Measurements from ENCODE around the gene FAM180A. TPM values are rescaled to one million over a fixed set of nuclear protein-coding genes. Genes with fewer than 3 reads are reported as not detected.
"Not testable (repeated sequence)": the region's sequence is repeated elsewhere in the genome, so short reads cannot be mapped to it uniquely, and the experiment has no call there.

FAM180A gene
- polyA plus RNA-seq, 3 donors from 2014 or later: not detected

DNA sequence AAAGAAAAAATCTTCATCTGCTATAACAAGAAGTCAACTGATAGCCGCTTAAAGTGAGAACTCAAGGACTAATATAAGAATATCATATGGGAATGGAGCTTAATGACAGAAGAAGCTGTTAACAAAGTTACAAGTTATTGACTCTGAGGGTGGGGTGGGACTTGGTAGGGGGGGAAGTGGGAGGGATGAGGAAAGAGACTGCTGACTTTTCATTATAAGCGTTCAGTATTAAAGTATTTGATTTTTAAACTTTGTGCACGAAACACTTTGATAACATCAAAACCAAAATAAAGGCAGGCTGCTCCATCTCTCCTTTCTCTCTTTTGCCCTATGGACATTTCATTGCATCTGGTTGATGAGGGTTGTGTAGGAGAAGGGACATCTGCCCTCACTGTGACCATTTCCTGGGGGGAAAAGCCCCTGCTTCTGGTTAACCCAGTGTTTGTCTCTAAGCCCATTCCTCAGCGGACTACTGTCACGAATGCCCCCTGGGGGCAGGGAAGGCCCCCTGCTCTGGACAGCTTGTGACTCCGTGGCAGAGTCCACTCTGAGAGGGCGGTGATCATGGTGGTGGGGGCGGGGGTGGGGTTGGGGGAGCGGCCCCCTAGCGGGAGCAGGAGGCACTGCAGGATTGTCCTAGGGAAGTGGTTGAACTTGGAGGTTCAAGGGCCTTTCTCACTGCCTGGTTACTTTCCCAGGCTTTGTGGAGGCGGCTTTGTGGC, 38.0 kb downstream of the FAM180A start:
- Mint-ChIP-seq H3K36me3 (no peaks in the 10 kb centered on the region), H3K4me1 (no peaks in the 10 kb centered on the region), H3K27ac (no peak overlapping the region), H3K4me3 (no peak overlapping the region), H3K27me3 (ENCODE audit: low read depth in 3 of 3) (peaks cover 0 to 2% (median 2%) of the 10 kb centered on the region in 3 donors), H3K9me3 (no peaks in the 10 kb centered on the region)
- DNase-seq: peak in 1 of 3 donors; percentile 6

DNA sequence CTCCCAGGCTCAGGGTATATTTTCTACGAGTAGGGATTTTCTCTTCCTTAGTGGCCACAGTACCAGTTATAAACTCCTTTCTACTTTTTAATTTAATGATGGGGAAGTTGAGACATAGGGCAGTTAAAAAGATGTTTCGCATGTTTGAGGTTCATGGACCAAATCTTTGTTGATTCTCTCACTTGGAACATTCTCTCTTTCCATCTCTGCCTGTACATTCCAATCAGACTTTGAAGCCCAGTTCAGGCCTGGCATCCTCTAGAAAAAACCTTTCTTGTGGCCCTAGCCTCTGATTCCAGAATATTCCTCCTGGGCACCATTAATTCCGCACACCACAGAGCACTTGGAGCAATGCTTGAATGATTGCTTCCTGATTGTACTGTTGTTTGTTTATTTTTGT, 39.1 kb downstream of the FAM180A start:
- Mint-ChIP-seq H3K9me3 (no peaks in the 10 kb centered on the region), H3K27ac (no peak overlapping the region), H3K4me1 (no peaks in the 10 kb centered on the region), H3K36me3 (peaks cover 0 to 3% (median 0%) of the 10 kb centered on the region in 3 donors), H3K4me3 (no peak overlapping the region), H3K27me3 (ENCODE audit: low read depth in 3 of 3) (peaks cover 0 to 2% (median 2%) of the 10 kb centered on the region in 3 donors)
- DNase-seq: no peak

DNA sequence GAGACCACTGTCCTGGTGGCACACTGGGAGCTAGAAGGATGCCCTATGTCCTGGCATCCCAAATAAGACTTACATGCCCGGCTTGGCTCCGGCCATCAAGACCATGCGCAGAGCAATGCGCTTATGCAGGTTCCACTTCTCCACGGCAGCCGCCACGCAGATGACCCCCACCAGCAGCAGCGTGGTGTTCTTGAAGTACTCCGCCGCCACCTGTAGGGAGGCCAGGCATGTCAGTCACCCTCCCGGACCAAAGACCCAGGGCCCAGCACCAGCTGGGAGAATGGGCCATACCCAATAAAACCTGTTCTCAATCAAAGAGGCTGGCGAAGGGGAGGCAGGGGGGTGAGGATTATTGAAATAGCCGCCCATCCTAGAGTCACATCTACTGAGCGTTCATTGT, 40.6 kb downstream of the FAM180A start:
- DNase-seq: no peak
- Mint-ChIP-seq H3K36me3 (peaks cover 0 to 3% (median 0%) of the 10 kb centered on the region in 3 donors), H3K27me3 (ENCODE audit: low read depth in 3 of 3) (peaks cover 0 to 2% (median 0%) of the 10 kb centered on the region in 3 donors), H3K27ac (no peak overlapping the region), H3K9me3 (no peaks in the 10 kb centered on the region), H3K4me1 (no peaks in the 10 kb centered on the region), H3K4me3 (no peak overlapping the region)

GRCh38 chr7:135707570-135707966, 41.0 kb downstream of the FAM180A start:
- H3K4me1 Mint-ChIP-seq: no peaks in the 10 kb centered on the region
- H3K27me3 Mint-ChIP-seq (ENCODE audit: low read depth in 3 of 3): peaks cover 0 to 2% (median 0%) of the 10 kb centered on the region in 3 donors
- no peak overlapping the region for H3K27ac Mint-ChIP-seq
- H3K9me3 Mint-ChIP-seq: no peaks in the 10 kb centered on the region
- DNase-seq: no peak
- H3K4me3 Mint-ChIP-seq: no peak overlapping the region
- H3K36me3 Mint-ChIP-seq: peaks cover 0 to 3% (median 0%) of the 10 kb centered on the region in 3 donors

- Mint-ChIP-seq H3K27me3 (ENCODE audit: low read depth in 3 of 3) (peaks cover 0 to under 1% (median 0%) of the 10 kb centered on the region in 3 donors), H3K4me3 (no peak overlapping the region), H3K9me3 (no peaks in the 10 kb centered on the region), H3K27ac (no peak overlapping the region), H3K36me3 (peaks cover 0 to 3% (median 0%) of the 10 kb centered on the region in 3 donors), H3K4me1 (no peaks in the 10 kb centered on the region)
- no peak for DNase-seq
Measured at GRCh38 chr7:135706858-135707569, 41.6 kb downstream of the FAM180A start.

- Mint-ChIP-seq H3K27me3 (ENCODE audit: low read depth in 3 of 3) (no peaks in the 10 kb centered on the region), H3K4me1 (no peaks in the 10 kb centered on the region), H3K36me3 (peaks cover 0 to 3% (median 1%) of the 10 kb centered on the region in 3 donors), H3K4me3 (no peak overlapping the region), H3K27ac (no peak overlapping the region), H3K9me3 (no peaks in the 10 kb centered on the region)
- DNase-seq: no peak
Measured at GRCh38 chr7:135706038-135706742, 42.4 kb downstream of the FAM180A start.

DNA sequence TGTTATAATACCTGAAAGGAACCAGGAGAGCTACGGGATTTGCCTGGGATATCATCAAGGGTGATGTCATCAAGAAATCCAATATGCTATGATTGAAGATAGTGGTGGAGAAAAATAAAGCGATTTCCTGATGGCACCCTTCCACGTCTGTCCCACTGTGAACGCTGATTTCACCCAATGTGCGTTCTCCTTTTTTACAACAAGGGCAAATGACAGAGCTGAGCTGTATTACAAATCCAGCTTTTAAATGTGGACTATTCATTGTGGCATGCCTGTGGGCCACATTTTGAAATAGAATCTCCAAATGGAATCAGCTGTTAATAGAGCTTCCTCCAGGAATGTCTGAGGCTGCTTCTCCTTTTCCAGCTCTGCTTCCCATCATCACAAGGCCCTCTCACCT, 43.9 kb downstream of the FAM180A start:
- H3K9me3 Mint-ChIP-seq: no peaks in the 10 kb centered on the region
- DNase-seq: no peak
- no peak overlapping the region for H3K4me3 Mint-ChIP-seq
- no peak overlapping the region for H3K27ac Mint-ChIP-seq
- no peaks in the 10 kb centered on the region for H3K4me1 Mint-ChIP-seq
- peaks cover 5 to 13% (median 12%) of the 10 kb centered on the region in 3 donors for H3K36me3 Mint-ChIP-seq
- no peaks in the 10 kb centered on the region for H3K27me3 Mint-ChIP-seq (ENCODE audit: low read depth in 3 of 3)

- no peak overlapping the region for H3K4me3 Mint-ChIP-seq
- H3K27ac Mint-ChIP-seq: no peak overlapping the region
- H3K36me3 Mint-ChIP-seq: peaks cover 5 to 18% (median 13%) of the 10 kb centered on the region in 3 donors
- H3K9me3 Mint-ChIP-seq: no peaks in the 10 kb centered on the region
- no peaks in the 10 kb centered on the region for H3K4me1 Mint-ChIP-seq
- DNase-seq: no peak
- H3K27me3 Mint-ChIP-seq (ENCODE audit: low read depth in 3 of 3): no peaks in the 10 kb centered on the region
Measured at GRCh38 chr7:135704074-135704473, 44.5 kb downstream of the FAM180A start.

GRCh38 chr7:135697276-135698049, 51.1 kb downstream of the FAM180A start:
- Mint-ChIP-seq H3K27me3 (ENCODE audit: low read depth in 3 of 3) (peaks cover 0 to 2% (median 0%) of the 10 kb centered on the region in 3 donors), H3K36me3 (peaks cover 8 to 34% (median 33%) of the 10 kb centered on the region in 3 donors), H3K4me3 (no peak overlapping the region), H3K4me1 (no peaks in the 10 kb centered on the region), H3K9me3 (no peaks in the 10 kb centered on the region), H3K27ac (no peak overlapping the region)
- DNase-seq: no peak

DNA sequence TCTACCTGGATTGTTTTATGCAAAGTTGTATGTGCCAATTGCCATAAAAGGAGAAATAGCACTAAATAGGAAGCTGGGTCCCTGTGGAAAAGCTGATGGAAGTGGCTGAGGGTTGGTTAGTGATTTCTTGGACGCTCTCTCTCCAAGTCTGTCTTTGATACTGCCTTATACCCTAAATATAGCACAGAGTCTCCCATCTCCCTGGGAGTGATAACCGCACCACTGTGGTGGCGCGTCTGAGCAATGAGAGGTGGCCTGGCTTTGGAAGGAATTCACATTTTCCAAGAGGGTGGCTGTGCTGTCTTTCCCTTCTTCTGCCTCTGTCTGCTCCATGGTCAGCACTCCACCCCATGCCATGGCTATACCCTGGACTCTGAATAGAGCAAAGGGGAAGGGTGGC, 55.1 kb downstream of the FAM180A start:
- no peak overlapping the region for H3K27ac Mint-ChIP-seq
- no peaks in the 10 kb centered on the region for H3K4me1 Mint-ChIP-seq
- H3K27me3 Mint-ChIP-seq (ENCODE audit: low read depth in 3 of 3): peaks cover 0 to 2% (median 0%) of the 10 kb centered on the region in 3 donors
- no peak for DNase-seq
- H3K4me3 Mint-ChIP-seq: no peak overlapping the region
- H3K9me3 Mint-ChIP-seq: no peaks in the 10 kb centered on the region
- peaks cover 2 to 32% (median 24%) of the 10 kb centered on the region in 3 donors for H3K36me3 Mint-ChIP-seq

DNA sequence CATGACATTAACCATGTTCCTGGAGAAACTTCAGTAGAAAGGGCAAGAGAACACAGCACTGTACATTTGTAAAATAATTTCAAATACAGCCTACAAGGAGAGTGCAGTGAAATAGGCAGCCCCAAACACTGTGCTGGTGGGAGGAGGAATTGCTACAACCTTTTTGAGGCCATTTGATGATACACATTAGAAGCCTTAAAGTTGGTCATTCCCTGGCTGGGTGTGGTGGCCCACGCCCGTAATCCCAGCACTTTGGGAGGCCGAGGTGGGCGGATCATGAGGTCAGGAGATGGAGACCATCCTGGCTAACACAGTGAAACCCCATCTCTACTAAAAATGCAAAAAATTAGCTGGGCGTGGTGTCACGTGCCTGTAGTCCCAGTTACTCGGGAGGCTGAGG, 56.0 kb downstream of the FAM180A start:
- peaks cover 2 to 30% (median 24%) of the 10 kb centered on the region in 3 donors for H3K36me3 Mint-ChIP-seq
- H3K27me3 Mint-ChIP-seq (ENCODE audit: low read depth in 3 of 3); H3K27ac Mint-ChIP-seq; H3K9me3 Mint-ChIP-seq; DNase-seq; H3K4me1 Mint-ChIP-seq; H3K4me3 Mint-ChIP-seq: not testable (repeated sequence)

- Mint-ChIP-seq H3K4me3 (no peak overlapping the region), H3K27me3 (ENCODE audit: low read depth in 3 of 3) (peaks cover 0 to 2% (median 0%) of the 10 kb centered on the region in 3 donors), H3K4me1 (no peaks in the 10 kb centered on the region), H3K9me3 (no peaks in the 10 kb centered on the region), H3K27ac (no peak overlapping the region), H3K36me3 (peaks cover 7 to 30% (median 28%) of the 10 kb centered on the region in 3 donors)
- no peak for DNase-seq
Measured at GRCh38 chr7:135692055-135692454, 56.6 kb downstream of the FAM180A start.

DNA sequence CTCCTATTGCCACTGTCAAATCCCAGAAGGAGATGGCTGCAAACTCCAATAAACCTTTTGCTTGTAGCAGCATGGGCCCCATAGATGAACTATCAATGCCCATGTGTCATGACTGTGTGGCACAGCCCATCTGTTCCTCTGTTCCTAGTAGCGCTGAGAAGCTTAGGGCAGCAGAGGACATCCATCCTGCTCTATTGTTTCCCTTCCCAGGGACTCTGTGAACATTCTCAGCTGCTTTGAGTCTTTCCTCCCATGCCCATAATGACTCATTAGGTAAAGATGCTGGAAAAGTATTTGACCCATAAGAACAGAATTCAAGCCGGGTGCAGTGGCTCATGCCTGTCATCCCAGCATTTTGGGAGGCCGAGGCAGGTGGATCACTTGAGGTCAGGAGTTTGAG, 58.0 kb downstream of the FAM180A start:
- H3K9me3 Mint-ChIP-seq: no peaks in the 10 kb centered on the region
- DNase-seq: no peak
- H3K4me3 Mint-ChIP-seq: no peak overlapping the region
- H3K36me3 Mint-ChIP-seq: peaks cover 7 to 24% (median 23%) of the 10 kb centered on the region in 3 donors
- no peak overlapping the region for H3K27ac Mint-ChIP-seq
- no peaks in the 10 kb centered on the region for H3K4me1 Mint-ChIP-seq
- no peaks in the 10 kb centered on the region for H3K27me3 Mint-ChIP-seq (ENCODE audit: low read depth in 3 of 3)
